AG09309 (cell line): ENCODE results near the gene ING5.
"Not testable (repeated sequence)": the region's sequence is repeated elsewhere in the genome, so short reads cannot be mapped to it uniquely, and the experiment has no call there.

ENCODE experiments used
- DNase-seq: peaks from one replicate; pipeline ENCODE4 v3.0.0-alpha.2; 2010; ENCODE audit warnings: low read depth
- H3K4me3 ChIP-seq: 2 replicates; pipeline ENCODE4 v1.5.1; 2011; ENCODE audit warnings: mild to moderate bottlenecking, low read depth, low read length, moderate library complexity; ENCODE audit not compliant: control insufficient read depth
- TF ChIP-seq, protein P1 (sequence below): IDR thresholded peaks from 2 replicates; pipeline ENCODE4 v1.5.1; 2011; ENCODE audit warnings: mild to moderate bottlenecking, low read depth, low read length, inconsistent platforms; ENCODE audit not compliant: insufficient read depth, control insufficient read depth; ENCODE audit errors: missing control alignments

Gene ING5

GRCh38 chr2:241759067-241759807, 57.4 kb downstream of the ING5 start:
- TF ChIP-seq, protein P1, sequence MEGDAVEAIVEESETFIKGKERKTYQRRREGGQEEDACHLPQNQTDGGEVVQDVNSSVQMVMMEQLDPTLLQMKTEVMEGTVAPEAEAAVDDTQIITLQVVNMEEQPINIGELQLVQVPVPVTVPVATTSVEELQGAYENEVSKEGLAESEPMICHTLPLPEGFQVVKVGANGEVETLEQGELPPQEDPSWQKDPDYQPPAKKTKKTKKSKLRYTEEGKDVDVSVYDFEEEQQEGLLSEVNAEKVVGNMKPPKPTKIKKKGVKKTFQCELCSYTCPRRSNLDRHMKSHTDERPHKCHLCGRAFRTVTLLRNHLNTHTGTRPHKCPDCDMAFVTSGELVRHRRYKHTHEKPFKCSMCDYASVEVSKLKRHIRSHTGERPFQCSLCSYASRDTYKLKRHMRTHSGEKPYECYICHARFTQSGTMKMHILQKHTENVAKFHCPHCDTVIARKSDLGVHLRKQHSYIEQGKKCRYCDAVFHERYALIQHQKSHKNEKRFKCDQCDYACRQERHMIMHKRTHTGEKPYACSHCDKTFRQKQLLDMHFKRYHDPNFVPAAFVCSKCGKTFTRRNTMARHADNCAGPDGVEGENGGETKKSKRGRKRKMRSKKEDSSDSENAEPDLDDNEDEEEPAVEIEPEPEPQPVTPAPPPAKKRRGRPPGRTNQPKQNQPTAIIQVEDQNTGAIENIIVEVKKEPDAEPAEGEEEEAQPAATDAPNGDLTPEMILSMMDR: no peak
- DNase-seq: no peak

GRCh38 chr2:241759893-241760292, 58.1 kb downstream of the ING5 start:
- not testable (repeated sequence) for H3K4me3 ChIP-seq, DNase-seq

More at GRCh38 chr2:241759067-241759807, 57.4 kb downstream of the ING5 start:
- H3K4me3 ChIP-seq: no peak overlapping the region

DNA sequence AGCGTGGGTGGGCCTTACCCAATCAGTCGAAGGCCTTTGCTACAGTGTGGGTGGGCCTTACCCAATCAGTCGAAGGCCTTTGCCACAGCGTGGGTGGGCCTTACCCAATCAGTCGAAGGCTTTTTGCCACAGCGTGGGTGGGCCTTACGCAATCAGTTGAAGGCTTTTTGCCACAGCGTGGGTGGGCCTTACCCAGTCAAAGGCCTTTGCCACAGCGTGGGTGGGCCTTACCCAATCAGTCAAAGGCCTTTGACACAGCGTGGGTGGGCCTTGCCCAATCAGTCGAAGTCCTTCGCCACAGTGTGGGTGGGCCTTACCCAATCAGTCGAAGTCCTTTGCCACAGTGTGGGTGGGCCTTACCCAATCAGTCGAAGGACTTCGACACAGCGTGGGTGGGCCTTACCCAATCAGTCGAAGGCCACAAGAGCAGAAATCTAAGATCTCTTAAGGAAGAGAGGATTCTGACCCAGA, 58.5 kb downstream of the ING5 start:
- no peak for DNase-seq
- H3K4me3 ChIP-seq: no peak overlapping the region
- TF ChIP-seq, protein P1: no peak

- DNase-seq: no peak
- H3K4me3 ChIP-seq: no peak overlapping the region
- TF ChIP-seq, protein P1: no peak
Observed at GRCh38 chr2:241762321-241762932, 60.6 kb downstream of the ING5 start.

DNA sequence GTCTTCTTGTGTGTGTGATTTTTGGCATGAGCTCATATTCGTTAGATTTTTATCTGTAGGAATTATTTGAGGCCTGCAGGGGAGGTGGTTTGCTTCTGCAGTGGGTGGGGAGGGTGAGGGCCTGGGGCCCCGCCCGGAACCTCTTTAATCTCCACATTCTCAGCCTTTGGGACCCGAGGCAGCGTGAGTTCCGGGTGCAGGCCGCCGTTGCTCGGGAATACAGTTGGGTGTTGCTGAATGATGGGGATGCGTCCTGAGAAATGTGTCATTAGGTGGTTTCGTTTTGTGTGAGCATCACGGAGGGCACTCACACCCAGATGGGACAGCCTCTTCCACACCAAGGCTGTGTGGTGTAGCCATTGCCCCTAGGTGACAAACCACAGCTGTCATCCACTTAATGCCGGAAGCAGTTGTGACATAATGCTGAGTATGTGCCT, 61.1 kb downstream of the ING5 start:
- TF ChIP-seq, protein P1: no peak
- no peak for DNase-seq
- no peak overlapping the region for H3K4me3 ChIP-seq

DNA sequence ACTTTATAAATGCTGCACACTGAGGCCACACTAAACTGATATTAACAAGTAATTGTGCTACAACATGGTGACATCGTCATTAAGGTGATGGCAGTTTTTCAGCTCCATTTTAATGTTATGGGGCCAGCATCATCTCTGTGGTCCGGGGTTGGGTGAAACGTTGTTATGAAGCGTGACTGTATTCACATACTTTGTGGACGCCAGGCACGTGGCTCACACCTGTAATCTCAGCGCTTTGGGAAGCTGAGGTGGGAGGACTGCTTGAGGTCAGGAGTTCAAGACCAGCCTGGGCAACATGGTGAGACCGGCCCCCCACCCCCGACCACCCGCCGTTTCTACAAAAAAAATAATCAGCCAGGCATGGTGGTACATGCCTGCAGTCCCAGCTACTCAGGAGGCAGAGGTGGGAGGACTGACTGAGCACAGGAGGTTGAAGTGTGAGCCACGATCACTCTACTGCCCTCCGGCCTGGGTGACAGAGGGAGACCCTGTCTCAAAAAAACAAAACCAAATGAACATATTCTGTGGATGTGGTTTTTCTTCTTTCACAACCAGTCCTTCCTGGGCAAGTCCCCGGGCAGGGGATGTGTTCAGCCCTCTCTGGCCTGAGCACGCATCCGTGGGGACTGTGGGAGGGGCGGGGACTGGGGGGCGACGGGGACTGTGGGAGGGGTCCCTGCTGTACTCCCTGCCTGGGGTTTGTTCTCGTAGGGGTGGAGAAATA, 61.9 kb downstream of the ING5 start:
- no peak for DNase-seq

More for the DNA sequence above, 61.9 kb downstream of the ING5 start:
- TF ChIP-seq, protein P1: no peak
- no peak overlapping the region for H3K4me3 ChIP-seq
